Breast epithelium (tissue), 3 donors: ENCODE results near the gene CDC34.

Experiments
- CTCF ChIP-seq, 3 donors: fragments of 450-650 bp; IDR thresholded peaks; one replicate each; pipeline ENCODE4 v1.5.1; 2016 to 2017; ENCODE audit warnings: antibody characterized with exemption in 3 of 3, mild to moderate bottlenecking in 3 of 3, moderate library complexity in 3 of 3
- POLR2A ChIP-seq: fragments of 450-650 bp; IDR thresholded peaks from one replicate; pipeline ENCODE4 v1.6.1; 2016; ENCODE audit warnings: antibody characterized with exemption, mild to moderate bottlenecking, moderate library complexity

GRCh38 chr19:525857-526419 is 5.6 kb upstream of the CDC34 start:
- no peak for TF ChIP-seq CTCF (IDR thresholded peaks at IDR 0.05)
- no peak for TF ChIP-seq POLR2A
